Jurkat, Clone E6-1 (cell line): ENCODE data around the gene CENPT.

ENCODE experiments used
- DNase-seq: peaks from one replicate; pipeline ENCODE4 v3.0.0-alpha.2; 2011; ENCODE audit warnings: low read depth, low spot score
- H3K4me3 ChIP-seq: 2 replicates; pipeline ENCODE4 v1.5.1; 2011; ENCODE audit warnings: mild to moderate bottlenecking, low read length, control low read depth, moderate library complexity

Gene CENPT

DNA sequence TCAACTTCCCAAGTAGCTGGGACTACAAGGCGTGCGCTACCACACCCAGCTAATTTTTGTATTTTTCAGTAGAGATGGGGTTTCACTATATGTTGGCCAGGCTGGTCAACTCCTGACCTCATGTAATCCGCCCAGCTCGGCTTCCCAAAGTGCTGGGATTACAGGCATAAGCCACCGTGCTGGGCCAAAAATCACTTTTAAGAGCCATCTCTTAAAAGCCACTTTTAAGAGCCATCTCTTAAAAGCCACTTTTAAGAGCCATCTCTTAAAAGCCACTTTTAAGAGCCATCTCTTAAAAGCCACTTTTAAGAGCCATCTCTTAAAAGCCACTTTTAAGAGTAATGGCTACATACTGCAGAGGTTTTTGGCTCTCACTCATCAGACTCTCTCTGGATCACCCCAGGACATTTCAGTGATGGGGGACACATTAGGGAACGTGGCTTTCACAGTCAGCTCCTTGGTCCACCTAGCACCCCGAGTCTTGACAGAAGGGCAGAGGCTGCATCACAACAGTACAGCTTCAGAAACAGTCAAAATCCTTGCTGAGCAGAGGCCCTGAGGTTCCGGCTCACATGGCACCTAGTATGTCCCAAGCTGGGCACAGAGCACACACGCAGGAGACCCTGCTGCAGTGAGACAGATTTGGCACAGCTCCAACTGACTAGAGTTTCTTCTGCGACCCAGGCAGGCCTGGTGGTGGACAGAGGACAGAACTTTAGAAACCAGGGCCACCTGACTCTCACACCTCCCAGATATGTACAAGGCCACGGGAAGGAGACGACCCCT is 64.7 kb downstream of the CENPT start:
- DNase-seq = no peak
- no peak overlapping the region for H3K4me3 ChIP-seq

GRCh38 chr16:67781565-67781921 is 66.0 kb downstream of the CENPT start:
- peak overlapping the region; percentile 15 for H3K4me3 ChIP-seq
- DNase-seq = peak; percentile 83

DNA sequence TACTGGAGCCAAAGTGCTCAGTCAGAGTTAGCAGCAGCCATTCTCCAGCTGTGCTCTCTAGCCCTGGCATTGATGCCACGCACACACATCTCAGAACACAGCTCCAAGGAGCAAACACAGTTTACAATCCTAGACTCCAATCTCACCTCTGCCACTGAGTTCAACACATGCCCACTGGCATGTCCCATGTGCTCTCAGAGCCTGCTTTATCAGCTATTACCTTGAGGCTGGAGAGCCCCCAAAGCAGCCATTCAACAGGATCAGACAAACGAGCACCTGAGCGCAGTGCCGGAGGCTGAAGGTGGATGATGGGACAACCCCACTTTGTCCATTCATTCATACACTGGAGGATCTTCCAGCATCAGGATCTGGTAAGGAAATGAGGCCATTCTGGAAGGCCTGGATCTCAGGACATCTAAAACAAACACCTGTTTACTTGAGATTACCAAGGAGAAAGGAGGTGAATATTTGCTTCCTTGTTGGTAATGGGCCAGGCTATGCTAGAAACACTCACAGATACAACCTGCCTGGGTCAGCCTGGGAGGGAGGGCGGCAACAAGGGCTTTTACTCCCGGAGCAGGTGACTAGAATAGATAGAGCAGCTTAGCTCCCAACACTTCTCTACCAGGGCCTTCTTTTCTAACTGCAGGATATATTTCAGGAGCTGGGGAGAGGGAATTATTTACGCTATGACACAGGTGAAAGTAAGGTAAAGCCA is 66.5 kb downstream of the CENPT start:
- H3K4me3 ChIP-seq = no peak overlapping the region
- DNase-seq = no peak

DNA sequence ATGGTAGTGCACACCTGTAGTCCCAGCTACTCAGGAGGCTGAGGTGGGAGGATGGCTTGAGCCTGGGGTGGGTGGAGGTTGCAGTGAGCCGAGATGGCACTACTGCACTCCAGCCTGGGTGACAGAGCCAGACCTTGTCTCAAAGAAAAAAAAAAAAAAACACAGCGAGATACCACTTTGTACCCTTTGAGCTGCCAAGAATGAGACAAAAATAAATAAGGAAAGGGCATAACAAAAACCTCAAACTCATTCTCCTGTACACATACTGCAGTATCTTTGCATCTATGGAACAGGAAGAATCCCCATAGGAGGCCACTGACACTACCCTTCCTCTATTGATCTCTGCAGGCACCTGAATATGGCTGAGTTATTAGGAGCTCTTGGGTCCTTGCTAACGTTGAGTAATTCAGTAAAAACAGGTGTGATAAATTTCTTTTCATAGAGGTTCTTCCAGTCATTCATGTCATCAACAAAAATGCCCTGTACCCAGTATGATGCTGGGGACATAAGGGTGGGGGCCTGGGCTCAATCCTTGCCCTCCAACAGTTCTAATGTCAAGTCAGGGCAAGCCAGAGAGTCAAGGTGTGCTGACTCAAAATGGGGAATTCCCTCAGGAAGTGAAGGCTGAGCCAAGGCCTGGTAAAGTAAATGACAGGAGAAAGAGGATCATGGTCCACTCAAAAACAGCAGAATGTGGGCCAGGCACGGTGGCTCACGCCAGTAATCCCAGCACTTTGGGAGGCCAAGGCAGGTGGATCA is 68.1 kb downstream of the CENPT start:
- DNase-seq = no peak

More for the DNA sequence above, 68.1 kb downstream of the CENPT start:
- H3K4me3 ChIP-seq = no peak overlapping the region
